Measurements from ENCODE around the gene CDH8.

- TF ChIP-seq POLR2A (IDR thresholded peaks at IDR 0.05) (no peak), CTCF (IDR thresholded peaks at IDR 0.05) (no peak), POLR2AphosphoS5 (IDR thresholded peaks at IDR 0.05) (no peak)
Observed at GRCh38 chr16:61645561-61645960, 390.7 kb downstream of the CDH8 start.
